NB4 (cell line): Measurements from ENCODE around the gene EIPR1.

ENCODE experiments used
- CTCF ChIP-seq: IDR thresholded peaks from one replicate; pipeline ENCODE4 v1.5.1; 2012; ENCODE audit warnings: low read depth, low read length
- MAX ChIP-seq: IDR thresholded peaks from 2 replicates; pipeline ENCODE4 v1.6.1; 2011; ENCODE audit warnings: low read depth, low read length
- MYC ChIP-seq: IDR thresholded peaks from 2 replicates; pipeline ENCODE4 v1.6.1; 2011; ENCODE audit warnings: low read depth, low read length
- POLR2A ChIP-seq: IDR thresholded peaks from 2 replicates; pipeline ENCODE4 v1.6.1; 2011; ENCODE audit warnings: mild to moderate bottlenecking; ENCODE audit not compliant: insufficient read length; ENCODE audit errors: extremely low read depth

- TF ChIP-seq CTCF: no peak
- TF ChIP-seq POLR2A: no peak
- no peak for TF ChIP-seq MYC
- no peak for TF ChIP-seq MAX
Measured at GRCh38 chr2:3421580-3421979, 44.0 kb upstream of the EIPR1 start.
